Lower leg skin (tissue), 3 donors: ENCODE measurements around the gene WDR87.

Experiments
- POLR2A ChIP-seq, 2 donors: fragments of 450-650 bp; IDR thresholded peaks; one replicate each; pipeline ENCODE4 v1.6.1; 2016 to 2017; ENCODE audit warnings: antibody characterized with exemption in 2 of 2, mild to moderate bottlenecking in 1 of 2, moderate library complexity in 1 of 2
- TF ChIP-seq, protein P1 (sequence below), 3 donors: fragments of 450-650 bp; IDR thresholded peaks; one replicate each; pipeline ENCODE4 v1.5.1; 2016; ENCODE audit warnings: antibody characterized with exemption in 3 of 3, mild to moderate bottlenecking in 3 of 3, moderate library complexity in 2 of 3

DNA sequence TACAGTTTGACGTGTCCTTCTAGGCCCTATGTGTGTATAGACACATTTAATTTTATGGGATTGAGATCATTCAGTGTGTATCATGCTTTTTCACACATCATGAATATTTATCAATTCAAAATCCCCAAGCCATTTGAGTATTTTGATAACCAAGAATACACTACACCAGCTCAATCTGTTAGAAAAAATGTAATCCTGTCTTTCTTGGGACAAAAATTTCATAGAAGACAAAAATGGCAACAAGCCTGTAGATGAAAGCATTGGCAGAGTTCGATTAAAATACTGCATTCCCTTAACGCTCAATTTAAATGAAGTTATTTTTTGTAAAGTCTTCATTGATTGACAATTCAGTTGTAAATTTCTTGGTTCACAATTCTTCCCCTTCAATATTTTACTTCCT lies 41.9 kb downstream of the WDR87 start:
- TF ChIP-seq, protein P1, sequence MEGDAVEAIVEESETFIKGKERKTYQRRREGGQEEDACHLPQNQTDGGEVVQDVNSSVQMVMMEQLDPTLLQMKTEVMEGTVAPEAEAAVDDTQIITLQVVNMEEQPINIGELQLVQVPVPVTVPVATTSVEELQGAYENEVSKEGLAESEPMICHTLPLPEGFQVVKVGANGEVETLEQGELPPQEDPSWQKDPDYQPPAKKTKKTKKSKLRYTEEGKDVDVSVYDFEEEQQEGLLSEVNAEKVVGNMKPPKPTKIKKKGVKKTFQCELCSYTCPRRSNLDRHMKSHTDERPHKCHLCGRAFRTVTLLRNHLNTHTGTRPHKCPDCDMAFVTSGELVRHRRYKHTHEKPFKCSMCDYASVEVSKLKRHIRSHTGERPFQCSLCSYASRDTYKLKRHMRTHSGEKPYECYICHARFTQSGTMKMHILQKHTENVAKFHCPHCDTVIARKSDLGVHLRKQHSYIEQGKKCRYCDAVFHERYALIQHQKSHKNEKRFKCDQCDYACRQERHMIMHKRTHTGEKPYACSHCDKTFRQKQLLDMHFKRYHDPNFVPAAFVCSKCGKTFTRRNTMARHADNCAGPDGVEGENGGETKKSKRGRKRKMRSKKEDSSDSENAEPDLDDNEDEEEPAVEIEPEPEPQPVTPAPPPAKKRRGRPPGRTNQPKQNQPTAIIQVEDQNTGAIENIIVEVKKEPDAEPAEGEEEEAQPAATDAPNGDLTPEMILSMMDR (IDR thresholded peaks at IDR 0.05) = no peak
- TF ChIP-seq POLR2A (IDR thresholded peaks at IDR 0.05) = no peak
